HG03025 (cell line): ENCODE measurements around the gene SETD2.

Experiments
- ATAC-seq: cut with Tn5 transposase; IDR thresholded peaks from one replicate; pipeline ENCODE4 v1.9.1; 2021; ENCODE audit warnings: mild to moderate bottlenecking, moderate library complexity; ENCODE audit not compliant: unreplicated experiment, low FRiP score

Gene SETD2

DNA sequence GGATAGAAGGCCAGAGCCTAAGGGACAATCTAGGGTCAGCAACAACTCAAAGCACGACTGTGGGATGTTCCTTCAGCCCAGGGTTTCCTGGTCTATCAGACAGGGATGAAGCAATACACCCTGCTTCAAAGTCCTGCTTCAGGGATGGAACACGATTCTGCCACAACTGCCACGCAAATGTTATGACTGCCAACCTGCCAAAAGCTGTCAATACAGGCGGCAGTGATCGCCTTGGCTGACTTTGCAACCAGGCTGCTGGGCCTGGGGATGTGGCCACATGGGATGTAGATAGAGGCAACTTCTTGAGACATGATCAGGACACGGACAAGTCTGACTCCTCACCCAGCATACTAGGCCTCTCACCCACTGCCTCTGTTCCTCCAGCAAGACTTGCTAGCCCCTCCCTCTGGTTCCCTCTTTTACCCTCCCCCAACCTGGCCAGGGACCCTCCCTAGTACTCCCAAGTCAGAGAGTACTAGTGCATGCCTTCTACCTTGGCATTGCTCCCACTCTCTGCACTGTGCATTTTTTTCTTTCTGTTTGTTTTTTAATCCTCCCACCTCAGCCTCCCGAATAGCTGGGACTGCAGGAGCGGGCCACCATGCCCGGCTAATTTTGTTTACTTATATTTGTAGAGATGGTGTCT is 195.0 kb downstream of the SETD2 start:
- no peak for ATAC-seq

DNA sequence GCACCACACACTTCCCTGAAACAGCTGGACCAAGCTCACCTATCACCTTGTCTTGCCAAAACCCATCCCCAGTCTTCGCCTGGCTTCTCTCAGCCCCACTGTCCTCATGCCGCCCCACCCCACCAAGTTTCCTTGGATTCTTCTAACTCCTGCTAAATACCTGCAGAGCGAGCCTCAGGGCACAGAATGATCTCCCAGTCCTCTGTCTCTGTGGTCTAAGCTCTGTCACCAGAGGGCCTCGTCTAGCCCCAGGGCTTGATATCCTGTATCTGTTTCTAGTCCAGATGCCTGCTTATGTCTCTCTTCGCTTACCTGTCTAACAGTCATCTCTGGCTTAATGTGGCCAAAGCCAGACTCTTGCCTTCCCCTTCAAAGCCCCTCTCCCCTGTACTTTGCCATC is 197.1 kb downstream of the SETD2 start:
- ATAC-seq = no peak
